IMR-90 (cell line): ENCODE results near the gene ACTN1. TPM values are rescaled to one million over a fixed set of nuclear protein-coding genes. Genes with fewer than 3 reads are reported as not detected.

Source experiments
- ATAC-seq: fragments of 200-7000 bp; cut with Tn5 transposase; 2 replicates; pipeline ENCODE4 v1.9.1; 2020; ENCODE audit warnings: low read depth, mild to moderate bottlenecking, moderate library complexity
- BruUV-seq: library from RNA; stranded (reverse); fragments of 400-500 nt; replicated peaks from 2 replicates; lab custom pipeline; 2021; lab: Mats Ljungman, UMichigan
- CTCF ChIA-PET: fragments of 300-600 bp; formaldehyde crosslinking; extraction: SDS; loops from one replicate; lab custom pipeline; 2021; ENCODE audit warnings: antibody characterized with exemption; lab: Yijun Ruan, JAX
- POLR2A ChIA-PET: fragments of 300-600 bp; sonication (Branson Sonifier 250); formaldehyde crosslinking; loops from one replicate; lab custom pipeline; 2022; ENCODE audit warnings: antibody characterized with exemption; ENCODE audit not compliant: unreplicated experiment; lab: Charles Lee
- DNase-seq: peaks from one replicate; pipeline ENCODE4 v3.0.0; 2013
- H2AFZ ChIP-seq: replicated peaks from 2 replicates; pipeline ENCODE3; 2013; ENCODE audit warnings: low read length, mild to moderate bottlenecking; ENCODE audit not compliant: poor library complexity
- H2AK5ac ChIP-seq: 2 replicates; pipeline ENCODE4 v1.6.1; 2013; ENCODE audit warnings: low read depth, low read length, inconsistent platforms
- H2AK9ac ChIP-seq: replicated peaks from 2 replicates; pipeline ENCODE3; 2013; ENCODE audit warnings: mild to moderate bottlenecking, low read depth, low read length, moderate library complexity; ENCODE audit not compliant: poor library complexity
- H2BK120ac ChIP-seq: 2 replicates; pipeline ENCODE4 v1.6.1; 2013; ENCODE audit warnings: low read depth, low read length, inconsistent platforms
- H2BK15ac ChIP-seq: 3 replicates; pipeline ENCODE4 v1.6.1; 2013; ENCODE audit warnings: low read depth, low read length, inconsistent platforms
- H2BK20ac ChIP-seq: 2 replicates; pipeline ENCODE4 v1.6.1; 2013; ENCODE audit warnings: low read depth, mild to moderate bottlenecking, inconsistent platforms, low read length, moderate library complexity
- H2BK5ac ChIP-seq: 2 replicates; pipeline ENCODE4 v1.6.1; 2013; ENCODE audit warnings: mild to moderate bottlenecking, low read depth, low read length, inconsistent platforms; ENCODE audit not compliant: poor library complexity, severe bottlenecking
- H3K14ac ChIP-seq: replicated peaks from 2 replicates; pipeline ENCODE4 v1.6.1; 2013; ENCODE audit warnings: low read depth, low read length, inconsistent platforms
- H3K18ac ChIP-seq: 2 replicates; pipeline ENCODE4 v1.6.1; 2013; ENCODE audit warnings: low read depth, low read length, control low read depth
- H3K23ac ChIP-seq: 2 replicates; pipeline ENCODE4 v1.6.1; 2013; ENCODE audit warnings: low read depth, low read length, inconsistent platforms
- H3K27ac ChIP-seq: 2 replicates; pipeline ENCODE4 v1.5.1; 2013; ENCODE audit warnings: mild to moderate bottlenecking, control low read depth, low read length; ENCODE audit not compliant: insufficient read depth
- H3K27me3 ChIP-seq: 2 replicates; pipeline ENCODE4 v1.6.1; 2013; ENCODE audit warnings: low read length; ENCODE audit not compliant: control insufficient read depth, insufficient read depth
- H3K36me3 ChIP-seq: 2 replicates; pipeline ENCODE4 v1.6.1; 2013; ENCODE audit warnings: low read length, mixed read lengths; ENCODE audit not compliant: control insufficient read depth, insufficient read depth
- H3K4ac ChIP-seq: 2 replicates; pipeline ENCODE4 v1.6.1; 2013; ENCODE audit warnings: low read depth, low read length, inconsistent platforms
- H3K4me1 ChIP-seq: 2 replicates; pipeline ENCODE4 v1.6.1; 2013; ENCODE audit warnings: low read length, mixed read lengths; ENCODE audit not compliant: control insufficient read depth, insufficient read depth
- H3K4me2 ChIP-seq: 2 replicates; pipeline ENCODE4 v1.6.1; 2013; ENCODE audit warnings: low read depth, mild to moderate bottlenecking, control low read depth, low read length, moderate library complexity
- H3K4me3 ChIP-seq: 2 replicates; pipeline ENCODE4 v1.5.1; 2013; ENCODE audit warnings: low read depth, mild to moderate bottlenecking, control low read depth, low read length, moderate library complexity; ENCODE audit not compliant: insufficient read depth
- H3K56ac ChIP-seq: 2 replicates; pipeline ENCODE4 v1.6.1; 2013; ENCODE audit warnings: low read length, inconsistent platforms; ENCODE audit not compliant: insufficient read depth; ENCODE audit errors: extremely low read depth
- H3K79me1 ChIP-seq, 2 experiments: 2 replicates each; pipeline ENCODE4 v1.6.1; 2013; ENCODE audit warnings: low read length in 2 of 2, inconsistent platforms in 1 of 2, low read depth in 1 of 2
- H3K9ac ChIP-seq: 2 replicates; pipeline ENCODE4 v1.6.1; 2013; ENCODE audit warnings: low read depth, low read length, control low read depth
- H3K9me1 ChIP-seq: 2 replicates; pipeline ENCODE4 v1.6.1; 2013; ENCODE audit warnings: low read length, inconsistent platforms; ENCODE audit not compliant: insufficient read depth
- H3K9me3 ChIP-seq: 2 replicates; pipeline ENCODE4 v1.6.1; 2013; ENCODE audit warnings: low read length; ENCODE audit not compliant: control insufficient read depth, insufficient read depth
- H4K20me1 ChIP-seq: 2 replicates; pipeline ENCODE4 v1.6.1; 2013; ENCODE audit warnings: low read length, inconsistent platforms; ENCODE audit not compliant: insufficient read depth
- H4K5ac ChIP-seq: 2 replicates; pipeline ENCODE4 v1.6.1; 2013; ENCODE audit warnings: mild to moderate bottlenecking, low read depth, low read length, control low read depth
- H4K8ac ChIP-seq, 2 experiments: 2 replicates each; pipeline ENCODE4 v1.6.1; 2013; ENCODE audit warnings: low read depth in 2 of 2, low read length in 2 of 2, control low read depth in 1 of 2, inconsistent platforms in 1 of 2
- H4K91ac ChIP-seq: 2 replicates; pipeline ENCODE4 v1.6.1; 2013; ENCODE audit warnings: low read depth, low read length, inconsistent platforms; ENCODE audit not compliant: insufficient read depth
- FOS ChIP-seq: fragments of 150-350 bp; IDR thresholded peaks from 2 replicates; pipeline ENCODE4 v1.6.1; 2016; ENCODE audit warnings: low read depth, low read length
- MAFK ChIP-seq: IDR thresholded peaks from 2 replicates; pipeline ENCODE4 v1.6.1; 2012; ENCODE audit warnings: low read depth, low read length, improper control_type of control experiment
- POLR2A ChIP-seq: IDR thresholded peaks from 2 replicates; pipeline ENCODE4 v1.6.1; 2012; ENCODE audit warnings: mild to moderate bottlenecking, low read depth, low read length
- RCOR1 ChIP-seq: IDR thresholded peaks from 2 replicates; pipeline ENCODE4 v1.6.1; 2012; ENCODE audit warnings: mild to moderate bottlenecking, low read length, improper control_type of control experiment; ENCODE audit not compliant: insufficient replicate concordance
- RFX5 ChIP-seq: IDR thresholded peaks from 2 replicates; pipeline ENCODE4 v1.8.0; 2012; ENCODE audit warnings: low read depth, mild to moderate bottlenecking, low read length, moderate library complexity
- WGBS, 2 experiments: methylation state at CpG; one replicate each; pipeline versions ENCODE4 v1.1.5 to v1.1.7; 2013; ENCODE audit warnings: missing lambda C conversion rate in 2 of 2; ENCODE audit not compliant: insufficient read length in 1 of 2; ENCODE audit errors: extremely low coverage in 2 of 2; 5-methylcytosine and 5-hydroxymethylcytosine counted together
- dilution Hi-C: fragments of 300-500 bp; cut with HindIII; formaldehyde crosslinking; loops from one replicate; pipeline ENCODE4 v1.14.3; 2018; ENCODE audit warnings: low sequenced_read_pairs; ENCODE audit not compliant: unreplicated experiment
- in situ Hi-C: fragments of 300-500 bp; cut with MboI; formaldehyde crosslinking; loops from 3 replicates; pipeline ENCODE4 v1.14.3; 2019; ENCODE audit warnings: low sequenced_read_pairs, inconsistent platforms, mixed read lengths
- intact Hi-C: fragments of 100-400 bp; cut with micrococcal nuclease; formaldehyde crosslinking; loops from 2 replicates; pipeline ENCODE4 v1.10.0; 2022
- polyA plus RNA-seq, 3 experiments: library from polyadenylated mRNA; depleted of rRNA; stranded (reverse); fragments of >200 nt; gene quantifications; 2 replicates each; pipeline ENCODE4 v1.2.3, GENCODE V29; 2012; ENCODE audit warnings: low replicate concordance in 1 of 3
- total RNA-seq: library from RNA; depleted of rRNA; stranded (reverse); fragments of >200 nt; gene quantifications from 2 replicates; pipeline ENCODE4 v1.2.3, GENCODE V29; 2012
- TF ChIP-seq, protein P1 (sequence below): fragments of 150-350 bp; IDR thresholded peaks from 2 replicates; pipeline ENCODE4 v1.6.1; 2016; ENCODE audit warnings: low read depth, mild to moderate bottlenecking, low read length, moderate library complexity, borderline replicate concordance
- TF ChIP-seq, protein P2 (sequence below): fragments of 150-350 bp; IDR thresholded peaks from 2 replicates; pipeline ENCODE4 v1.6.1; 2017; ENCODE audit warnings: mild to moderate bottlenecking, antibody characterized with exemption, low read length, low read depth

Gene ACTN1
- total and polyA plus RNA-seq, 2 of the 4 experiments (the other 2 are of a cell fraction) = 684 to 766 TPM

- Histone ChIP-seq H3K9ac (no peak overlapping the region), H4K20me1 (0 out of 2 replicates have a peak, but pooled peaks cover 3% of the 10 kb centered on the region), H3K56ac (no peak overlapping the region), H2AK5ac (no peak overlapping the region), H3K36me3 (0 out of 2 replicates have a peak, but pooled peaks cover 2% of the 10 kb centered on the region), H4K5ac (no peak overlapping the region), H3K27me3 (no peaks in the 10 kb centered on the region), H3K9me1 (peaks cover 10% of the 10 kb centered on the region; the same call in 1 of the 2 replicates), H3K27ac (no peak overlapping the region), H2BK15ac (no peak overlapping the region), H3K18ac (no peak overlapping the region), H3K9me3 (no peaks in the 10 kb centered on the region; the same call in 1 of the 2 replicates), H3K23ac (no peak overlapping the region), H3K4me3 (no peak overlapping the region), H2AFZ (no peak overlapping the region), H4K91ac (no peak overlapping the region), H2BK20ac (no peak overlapping the region), H3K14ac (no peak overlapping the region), H2BK5ac (no peak overlapping the region), H3K79me1 (peaks cover 0 to 3% of the 10 kb centered on the region in 2 experiments; a peak in 3 of 4 replicates), H3K4me1 (no peaks in the 10 kb centered on the region), H3K4ac (no peak overlapping the region), H2BK120ac (no peak overlapping the region), H3K4me2 (no peak overlapping the region), H2AK9ac (no peak overlapping the region), H4K8ac (no peak overlapping the region)
- ChIA-PET POLR2A (no interaction called here), CTCF (no interaction called here)
- intact Hi-C loops = no loop called here
- BruUV-seq = no TSS peak
- TF ChIP-seq RCOR1 (no peak), MAFK (no peak), POLR2A (no peak), FOS (no peak), RFX5 (no peak)
- TF ChIP-seq, protein P1, sequence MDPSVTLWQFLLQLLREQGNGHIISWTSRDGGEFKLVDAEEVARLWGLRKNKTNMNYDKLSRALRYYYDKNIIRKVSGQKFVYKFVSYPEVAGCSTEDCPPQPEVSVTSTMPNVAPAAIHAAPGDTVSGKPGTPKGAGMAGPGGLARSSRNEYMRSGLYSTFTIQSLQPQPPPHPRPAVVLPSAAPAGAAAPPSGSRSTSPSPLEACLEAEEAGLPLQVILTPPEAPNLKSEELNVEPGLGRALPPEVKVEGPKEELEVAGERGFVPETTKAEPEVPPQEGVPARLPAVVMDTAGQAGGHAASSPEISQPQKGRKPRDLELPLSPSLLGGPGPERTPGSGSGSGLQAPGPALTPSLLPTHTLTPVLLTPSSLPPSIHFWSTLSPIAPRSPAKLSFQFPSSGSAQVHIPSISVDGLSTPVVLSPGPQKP = no peak
- TF ChIP-seq, protein P2, sequence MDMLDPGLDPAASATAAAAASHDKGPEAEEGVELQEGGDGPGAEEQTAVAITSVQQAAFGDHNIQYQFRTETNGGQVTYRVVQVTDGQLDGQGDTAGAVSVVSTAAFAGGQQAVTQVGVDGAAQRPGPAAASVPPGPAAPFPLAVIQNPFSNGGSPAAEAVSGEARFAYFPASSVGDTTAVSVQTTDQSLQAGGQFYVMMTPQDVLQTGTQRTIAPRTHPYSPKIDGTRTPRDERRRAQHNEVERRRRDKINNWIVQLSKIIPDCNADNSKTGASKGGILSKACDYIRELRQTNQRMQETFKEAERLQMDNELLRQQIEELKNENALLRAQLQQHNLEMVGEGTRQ = no peak
- no CpG with 5 or more reads among the region's 5 CpGs for WGBS, 2 experiments
- dilution Hi-C loops = no loop called here
- ATAC-seq (no peak), DNase-seq (no peak)
- in situ Hi-C loops = no loop called here
Measured at GRCh38 chr14:68857516-68858070, 121.5 kb downstream of the ACTN1 start.
